Measurements from ENCODE around the gene CSKMT.
"Not testable (repeated sequence)": the region's sequence is repeated elsewhere in the genome, so short reads cannot be mapped to it uniquely, and the experiment has no call there.

The CSKMT gene

DNA sequence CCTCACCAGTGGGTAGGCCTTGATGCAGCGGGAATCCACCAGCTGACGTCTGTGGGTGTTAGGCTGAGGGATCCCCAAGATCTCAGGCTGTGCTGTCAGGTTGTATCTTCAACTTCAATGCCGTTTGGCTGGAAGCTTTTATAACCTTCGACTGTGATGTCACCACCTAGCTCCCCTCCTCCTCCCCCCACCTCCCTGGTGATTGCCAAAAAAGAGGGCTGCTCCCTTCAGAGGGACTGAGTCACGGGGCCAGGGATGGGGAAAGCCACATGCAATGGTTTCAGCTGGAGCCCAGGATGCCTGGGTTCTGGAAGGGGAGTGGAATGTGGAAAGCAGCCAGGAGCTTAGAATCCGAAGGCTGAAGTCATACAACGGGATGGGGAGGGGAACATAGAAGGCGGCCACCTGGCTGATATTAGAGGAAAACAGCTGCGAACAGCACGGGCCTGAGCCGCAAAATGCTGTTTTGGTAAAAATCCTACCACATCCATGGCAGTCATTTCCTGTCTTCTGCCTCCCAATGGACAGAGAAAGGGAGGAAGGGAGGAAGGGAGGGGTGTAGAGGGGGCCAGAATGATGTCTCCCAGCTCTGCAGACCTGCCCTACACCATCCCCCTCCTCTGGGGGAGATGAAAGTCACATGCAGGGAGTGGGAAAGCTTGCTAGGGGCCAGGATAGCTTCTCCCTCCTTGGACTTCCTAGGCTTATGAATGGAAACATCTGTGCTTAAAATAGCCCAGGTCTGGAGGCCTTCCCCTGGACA lies 24.5 kb downstream of the CSKMT start, which contains the start of gene LRRN4CL:
TSS of gene LRRN4CL (minus strand) at position 110 of the 763 bp plus-strand sequence. CDS start 1,022 bp downstream, outside the sequence.
- TF ChIP-seq, protein P1, sequence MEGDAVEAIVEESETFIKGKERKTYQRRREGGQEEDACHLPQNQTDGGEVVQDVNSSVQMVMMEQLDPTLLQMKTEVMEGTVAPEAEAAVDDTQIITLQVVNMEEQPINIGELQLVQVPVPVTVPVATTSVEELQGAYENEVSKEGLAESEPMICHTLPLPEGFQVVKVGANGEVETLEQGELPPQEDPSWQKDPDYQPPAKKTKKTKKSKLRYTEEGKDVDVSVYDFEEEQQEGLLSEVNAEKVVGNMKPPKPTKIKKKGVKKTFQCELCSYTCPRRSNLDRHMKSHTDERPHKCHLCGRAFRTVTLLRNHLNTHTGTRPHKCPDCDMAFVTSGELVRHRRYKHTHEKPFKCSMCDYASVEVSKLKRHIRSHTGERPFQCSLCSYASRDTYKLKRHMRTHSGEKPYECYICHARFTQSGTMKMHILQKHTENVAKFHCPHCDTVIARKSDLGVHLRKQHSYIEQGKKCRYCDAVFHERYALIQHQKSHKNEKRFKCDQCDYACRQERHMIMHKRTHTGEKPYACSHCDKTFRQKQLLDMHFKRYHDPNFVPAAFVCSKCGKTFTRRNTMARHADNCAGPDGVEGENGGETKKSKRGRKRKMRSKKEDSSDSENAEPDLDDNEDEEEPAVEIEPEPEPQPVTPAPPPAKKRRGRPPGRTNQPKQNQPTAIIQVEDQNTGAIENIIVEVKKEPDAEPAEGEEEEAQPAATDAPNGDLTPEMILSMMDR (IDR thresholded peaks at IDR 0.05; ENCODE audit: control insufficient read depth, insufficient read depth, low read depth, low read length, missing control alignments): peak; percentile 3
- peak; percentile 91 for DNase-seq (ENCODE audit: low read depth)
- 0 out of 2 replicates have a peak within 1 kb of the TSS, but pooled peaks have one; percentile 0 for H3K4me3 ChIP-seq (ENCODE audit: control insufficient read depth, low read depth, low read length)

DNA sequence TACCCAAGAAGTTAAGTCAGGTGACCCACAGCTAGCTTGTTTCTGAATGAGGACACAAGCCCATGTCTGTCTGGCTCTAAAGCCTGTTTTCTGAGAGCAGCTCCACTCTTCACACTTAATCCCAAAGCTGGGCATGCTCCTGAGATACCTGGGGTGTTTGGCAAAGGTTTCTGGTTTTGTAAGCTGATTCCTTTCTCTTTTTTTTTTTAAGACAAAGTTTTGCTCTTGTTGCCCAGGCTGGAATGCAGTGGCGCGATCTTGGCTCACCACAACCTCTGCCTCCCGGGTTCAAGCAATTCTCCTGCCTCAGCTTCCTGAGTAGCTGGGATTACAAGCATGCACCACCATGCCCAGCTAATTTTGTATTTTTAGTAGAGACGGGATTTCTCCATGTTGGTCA lies 28.5 kb downstream of the CSKMT start:
- H3K4me3 ChIP-seq (ENCODE audit: control insufficient read depth, low read depth, low read length); DNase-seq (ENCODE audit: low read depth): not testable (repeated sequence)

DNA sequence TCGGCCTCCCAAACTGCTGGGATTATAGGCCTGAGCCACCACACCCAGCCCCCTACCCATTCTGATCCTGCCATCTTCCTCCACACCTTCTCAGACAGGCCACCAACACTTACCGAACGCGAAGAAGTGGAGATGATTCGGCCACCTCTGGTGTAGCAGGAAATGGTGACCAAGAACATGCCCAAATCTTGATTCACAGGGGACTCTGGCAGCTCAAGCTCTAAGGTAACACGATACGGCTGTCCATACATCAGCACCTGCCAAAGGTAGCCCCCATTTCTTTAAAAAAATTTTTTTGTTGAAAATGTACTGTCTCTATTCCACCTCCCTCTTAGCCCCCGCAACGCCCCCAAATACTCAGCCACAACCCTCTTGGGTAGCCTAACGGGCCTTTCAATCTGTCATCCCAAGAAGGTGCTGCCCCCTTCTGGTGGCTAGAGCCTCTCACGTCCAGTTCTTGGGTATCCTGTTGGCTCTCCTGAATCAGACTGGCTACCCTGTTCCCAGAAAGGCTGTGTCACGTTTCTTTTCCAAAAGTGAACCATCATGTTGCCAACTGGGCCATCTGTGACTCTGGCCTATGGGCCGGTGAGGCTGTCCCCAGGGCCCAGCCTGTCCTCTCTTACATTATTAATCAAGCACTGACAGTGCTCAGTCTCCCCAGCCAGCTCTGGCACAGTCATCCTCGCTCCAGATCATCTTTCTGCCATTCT lies 29.5 kb downstream of the CSKMT start:
- TF ChIP-seq, protein P1 (IDR thresholded peaks at IDR 0.05; ENCODE audit: control insufficient read depth, insufficient read depth, low read depth, low read length, missing control alignments): peak; percentile 81
- no peak for DNase-seq (ENCODE audit: low read depth)
- H3K4me3 ChIP-seq (ENCODE audit: control insufficient read depth, low read depth, low read length): no peak overlapping the region

DNA sequence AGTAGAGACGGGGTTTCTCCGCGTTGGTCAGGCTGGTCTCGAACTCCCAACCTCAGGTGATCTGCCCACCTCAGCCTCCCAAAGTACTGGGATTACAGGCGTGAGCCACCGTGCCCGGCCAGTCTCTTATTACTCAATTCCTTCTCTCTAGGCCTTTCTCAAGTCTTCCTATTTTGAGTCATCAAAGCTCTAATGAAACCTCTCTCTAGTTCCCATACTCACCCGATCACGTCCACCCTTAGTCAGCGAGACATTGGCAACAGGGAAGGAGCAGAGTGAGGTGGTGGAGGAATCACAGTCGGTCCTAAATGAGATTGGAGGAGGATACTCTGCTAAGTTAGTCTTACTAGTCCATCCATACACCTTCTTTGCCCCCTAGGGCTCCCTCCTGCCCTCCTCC lies 37.1 kb downstream of the CSKMT start:
- no peak overlapping the region for H3K4me3 ChIP-seq (ENCODE audit: control insufficient read depth, low read depth, low read length)
- no peak for DNase-seq (ENCODE audit: low read depth)
- TF ChIP-seq, protein P1 (IDR thresholded peaks at IDR 0.05; ENCODE audit: control insufficient read depth, insufficient read depth, low read depth, low read length, missing control alignments): no peak

DNA sequence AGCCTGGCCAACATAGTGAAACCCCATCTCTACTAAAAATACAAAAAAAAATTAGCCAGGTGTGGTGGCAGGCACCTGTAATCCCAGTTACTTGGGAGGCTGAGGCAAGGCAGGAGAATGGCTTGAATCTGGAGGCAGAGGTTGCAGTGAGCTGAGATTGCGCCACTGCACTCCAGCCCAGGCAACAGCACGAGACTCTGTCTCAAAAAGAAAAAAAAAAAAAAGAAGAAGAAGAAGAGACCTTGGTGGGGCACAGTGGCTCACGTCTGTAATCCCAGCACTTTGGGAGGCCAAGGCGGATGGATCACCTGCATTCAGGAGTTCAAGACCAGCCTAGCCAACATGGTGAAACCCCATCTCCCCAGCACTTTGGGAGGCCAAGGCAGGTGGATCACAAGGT lies 38.8 kb downstream of the CSKMT start:
- not testable (repeated sequence) for DNase-seq (ENCODE audit: low read depth); H3K4me3 ChIP-seq (ENCODE audit: control insufficient read depth, low read depth, low read length)

DNA sequence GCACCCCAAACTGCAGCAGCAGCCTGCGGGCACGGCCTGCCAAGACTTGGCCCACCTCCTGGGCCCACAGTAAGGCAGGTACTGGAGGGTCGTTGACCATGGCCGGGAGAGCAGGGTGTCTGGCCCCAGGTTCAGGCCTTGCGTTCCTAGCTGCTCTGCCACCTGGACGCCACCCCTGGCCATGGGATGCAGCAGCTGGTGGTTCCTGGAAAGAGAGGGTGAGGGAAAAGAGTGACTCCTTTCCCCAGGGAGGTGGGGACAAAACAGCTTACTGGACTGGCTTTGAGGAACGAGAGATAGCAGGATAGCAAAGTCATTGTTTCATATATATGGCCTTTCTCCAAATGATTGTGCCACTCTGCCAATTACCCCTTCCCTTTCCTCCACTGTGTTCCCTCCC lies 40.3 kb downstream of the CSKMT start:
- DNase-seq (ENCODE audit: low read depth): no peak
- peak overlapping the region; percentile 56 for H3K4me3 ChIP-seq (ENCODE audit: control insufficient read depth, low read depth, low read length)
- TF ChIP-seq, protein P1 (IDR thresholded peaks at IDR 0.05; ENCODE audit: control insufficient read depth, insufficient read depth, low read depth, low read length, missing control alignments): no peak

DNA sequence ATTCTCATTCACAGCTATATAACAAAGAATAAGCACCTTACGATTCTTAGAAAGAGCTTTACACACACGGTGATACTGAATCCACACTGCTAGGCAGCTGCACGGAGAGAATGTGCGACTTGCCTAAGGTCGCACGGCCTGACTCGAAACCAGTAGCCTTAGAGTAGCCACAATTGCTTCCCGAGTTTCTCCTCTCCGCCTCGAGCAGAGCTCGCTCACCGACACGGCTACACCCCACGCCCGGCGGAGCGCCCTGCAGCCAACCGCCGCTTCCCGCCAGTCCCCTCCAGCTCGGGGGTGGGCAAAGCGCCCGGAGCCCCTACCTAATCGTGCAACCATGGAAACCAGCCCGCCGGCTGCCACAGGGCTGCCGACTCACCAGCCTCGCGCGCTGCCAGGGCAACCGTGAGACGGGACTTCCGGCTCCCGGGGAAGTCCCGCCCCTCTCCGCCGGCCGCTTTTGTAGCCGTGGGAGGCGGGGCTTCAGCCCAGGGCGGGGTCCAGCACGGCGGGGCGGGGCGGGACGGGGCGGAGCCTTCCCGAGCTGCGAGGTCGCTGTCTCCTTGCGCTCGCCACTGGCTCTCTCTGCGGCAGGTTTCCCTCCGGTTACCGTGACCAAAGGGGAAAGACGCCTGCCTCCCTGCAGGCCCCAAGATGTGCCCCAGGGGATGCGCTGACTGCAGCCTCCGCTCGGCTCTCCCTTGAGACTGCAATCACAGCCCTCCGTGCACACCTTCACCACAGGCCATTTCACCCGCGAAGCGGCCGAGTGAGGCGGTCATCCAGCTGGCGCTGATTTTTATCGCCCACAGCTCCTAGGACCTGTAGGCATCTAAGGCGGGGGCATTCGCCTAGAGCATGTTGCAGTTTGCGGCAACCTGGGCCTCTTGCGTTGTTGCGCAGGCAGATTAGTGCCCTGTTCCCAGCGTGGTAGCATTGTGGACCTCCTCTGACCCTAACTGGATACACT lies 41.1 kb downstream of the CSKMT start:
- TF ChIP-seq, protein P1 (IDR thresholded peaks at IDR 0.05; ENCODE audit: control insufficient read depth, insufficient read depth, low read depth, low read length, missing control alignments): no peak
- peak; percentile 57 for DNase-seq (ENCODE audit: low read depth)
- peak overlapping the region; percentile 56 for H3K4me3 ChIP-seq (ENCODE audit: control insufficient read depth, low read depth, low read length)
